ENCODE data around the gene OXCT2.
"Not testable (repeated sequence)": the region's sequence is repeated elsewhere in the genome, so short reads cannot be mapped to it uniquely, and the experiment has no call there.

OXCT2 gene

GRCh38 chr1:39779137-39779536 lies 8.0 kb upstream of the OXCT2 start:
- no peaks in the 10 kb centered on the region for H3K36me3 Mint-ChIP-seq (ENCODE audit: low read depth)
- no peak for DNase-seq
- H3K27me3 Mint-ChIP-seq (ENCODE audit: low read depth, poor library complexity), result peaks cover 56% of the 10 kb centered on the region
- H3K27ac Mint-ChIP-seq, result no peak overlapping the region
- H3K4me1 Mint-ChIP-seq, result peaks cover 14% of the 10 kb centered on the region
- H3K9me3 Mint-ChIP-seq, result no peaks in the 10 kb centered on the region
- no peak for TF ChIP-seq CTCF (IDR thresholded peaks at IDR 0.05)
- H3K4me3 Mint-ChIP-seq, result no peak overlapping the region

- DNase-seq; H3K4me3 Mint-ChIP-seq; H3K27ac Mint-ChIP-seq; H3K9me3 Mint-ChIP-seq; H3K36me3 Mint-ChIP-seq (ENCODE audit: low read depth): not testable (repeated sequence)
- Mint-ChIP-seq H3K4me1 (peaks cover 14% of the 10 kb centered on the region), H3K27me3 (ENCODE audit: low read depth, poor library complexity) (peaks cover 50% of the 10 kb centered on the region)
Measured at GRCh38 chr1:39778463-39779099, 7.4 kb upstream of the OXCT2 start.

DNA sequence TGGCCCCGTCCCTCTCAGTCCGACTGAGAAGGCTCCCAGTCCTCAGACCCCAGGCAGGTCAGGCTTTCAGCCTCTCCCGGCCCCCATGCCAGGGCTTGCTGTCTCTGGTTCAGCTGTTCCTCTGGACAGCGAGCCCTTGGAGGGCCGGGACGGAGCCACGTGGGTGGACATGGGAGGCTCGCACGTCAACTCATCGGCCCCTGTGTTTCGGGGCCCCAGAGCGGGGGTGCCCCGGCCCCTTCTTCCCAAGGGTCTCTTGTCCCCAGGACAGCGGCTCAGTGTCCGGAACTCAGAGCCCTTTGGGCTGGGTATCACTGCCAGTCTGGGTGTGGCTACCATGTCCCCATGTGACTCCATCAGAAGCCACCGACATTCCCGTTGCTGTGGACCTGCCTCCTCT lies 6.7 kb upstream of the OXCT2 start:
- not testable (repeated sequence) for H3K9me3 Mint-ChIP-seq; DNase-seq; H3K27ac Mint-ChIP-seq; H3K36me3 Mint-ChIP-seq (ENCODE audit: low read depth); H3K4me3 Mint-ChIP-seq
- Mint-ChIP-seq H3K27me3 (ENCODE audit: low read depth, poor library complexity) (peaks cover 43% of the 10 kb centered on the region), H3K4me1 (peaks cover 14% of the 10 kb centered on the region)

DNA sequence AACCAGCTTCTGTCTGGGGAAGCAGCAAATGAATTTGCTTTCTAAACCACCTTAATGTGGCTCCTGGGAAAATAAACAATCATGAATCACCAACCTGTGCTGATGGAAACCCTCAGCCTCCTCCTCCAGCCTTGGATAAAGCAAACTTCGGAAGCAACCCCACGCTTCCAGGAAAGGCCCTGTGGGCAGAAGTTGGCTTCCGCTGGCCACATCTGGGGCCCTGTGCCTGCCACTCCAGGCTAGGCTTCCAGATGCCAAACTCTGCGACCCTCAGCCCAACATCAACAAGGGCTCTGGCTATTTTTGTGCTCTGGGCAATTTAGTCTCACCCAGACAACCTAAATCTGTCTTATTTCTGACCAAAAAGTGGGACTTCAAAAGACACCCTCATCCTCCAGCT lies 6.2 kb upstream of the OXCT2 start:
- DNase-seq, result no peak
- Mint-ChIP-seq H3K4me1 (peaks cover 14% of the 10 kb centered on the region), H3K27me3 (ENCODE audit: low read depth, poor library complexity) (peaks cover 37% of the 10 kb centered on the region)

GRCh38 chr1:39776886-39777285 lies 5.7 kb upstream of the OXCT2 start:
- H3K4me1 Mint-ChIP-seq, result peaks cover 14% of the 10 kb centered on the region
- peaks cover 34% of the 10 kb centered on the region for H3K27me3 Mint-ChIP-seq (ENCODE audit: low read depth, poor library complexity)
- no peak for TF ChIP-seq CTCF (IDR thresholded peaks at IDR 0.05)
- no peaks in the 10 kb centered on the region for H3K9me3 Mint-ChIP-seq
- no peak overlapping the region for H3K27ac Mint-ChIP-seq
- no peak overlapping the region for H3K4me3 Mint-ChIP-seq
- no peaks in the 10 kb centered on the region for H3K36me3 Mint-ChIP-seq (ENCODE audit: low read depth)
- no peak for DNase-seq

More for the DNA sequence above, 6.2 kb upstream of the OXCT2 start:
- Mint-ChIP-seq H3K4me3 (no peak overlapping the region), H3K36me3 (ENCODE audit: low read depth) (no peaks in the 10 kb centered on the region), H3K27ac (no peak overlapping the region), H3K9me3 (no peaks in the 10 kb centered on the region)
- TF ChIP-seq CTCF (IDR thresholded peaks at IDR 0.05), result no peak

GRCh38 chr1:39776400-39776713 lies 5.2 kb upstream of the OXCT2 start:
- DNase-seq, result no peak
- TF ChIP-seq CTCF (IDR thresholded peaks at IDR 0.05), result no peak
- H3K36me3 Mint-ChIP-seq (ENCODE audit: low read depth), result no peaks in the 10 kb centered on the region
- H3K4me3 Mint-ChIP-seq, result no peak overlapping the region
- no peaks in the 10 kb centered on the region for H3K9me3 Mint-ChIP-seq
- no peak overlapping the region for H3K27ac Mint-ChIP-seq
- peaks cover 14% of the 10 kb centered on the region for H3K4me1 Mint-ChIP-seq
- H3K27me3 Mint-ChIP-seq (ENCODE audit: low read depth, poor library complexity), result peaks cover 29% of the 10 kb centered on the region

DNA sequence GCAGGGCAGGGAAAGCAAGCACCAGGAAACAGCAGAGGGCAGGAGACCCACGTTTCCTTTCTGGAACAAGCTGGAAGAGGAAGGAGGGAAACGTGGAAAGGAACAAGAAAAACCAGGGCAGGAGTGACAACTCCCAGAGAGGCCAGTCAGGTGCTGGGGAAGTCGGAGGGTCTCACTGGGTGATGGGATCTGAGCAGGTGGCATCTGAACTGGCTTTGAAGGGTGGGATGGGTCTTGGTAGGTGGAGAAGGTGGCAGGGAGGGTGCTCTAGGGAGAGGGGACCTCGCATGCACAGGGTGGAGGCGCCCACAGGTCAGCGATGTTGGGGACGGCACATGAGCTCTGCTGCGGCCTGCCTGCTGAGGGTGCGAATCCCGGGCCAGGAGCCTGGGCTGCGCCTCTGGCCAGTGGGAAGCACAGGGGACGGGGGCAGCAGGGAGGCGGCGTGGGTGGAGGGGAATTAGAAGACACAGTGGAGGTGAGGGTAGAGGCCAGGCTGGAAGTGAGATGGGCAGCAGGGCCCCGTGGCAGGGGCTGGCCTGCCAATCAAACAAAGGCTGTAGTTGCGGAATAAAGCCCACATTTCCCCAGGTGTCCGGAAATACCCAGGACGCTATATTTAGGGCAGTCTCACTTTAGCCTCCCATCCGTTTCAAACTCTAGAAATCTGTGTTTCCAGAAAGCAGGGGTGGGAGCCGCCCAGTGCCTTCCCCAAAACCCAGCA lies 4.7 kb upstream of the OXCT2 start:
- Mint-ChIP-seq H3K27me3 (ENCODE audit: low read depth, poor library complexity) (peaks cover 26% of the 10 kb centered on the region), H3K4me1 (peaks cover 14% of the 10 kb centered on the region)
- H3K36me3 Mint-ChIP-seq (ENCODE audit: low read depth); H3K27ac Mint-ChIP-seq; H3K4me3 Mint-ChIP-seq; H3K9me3 Mint-ChIP-seq; DNase-seq: not testable (repeated sequence)

DNA sequence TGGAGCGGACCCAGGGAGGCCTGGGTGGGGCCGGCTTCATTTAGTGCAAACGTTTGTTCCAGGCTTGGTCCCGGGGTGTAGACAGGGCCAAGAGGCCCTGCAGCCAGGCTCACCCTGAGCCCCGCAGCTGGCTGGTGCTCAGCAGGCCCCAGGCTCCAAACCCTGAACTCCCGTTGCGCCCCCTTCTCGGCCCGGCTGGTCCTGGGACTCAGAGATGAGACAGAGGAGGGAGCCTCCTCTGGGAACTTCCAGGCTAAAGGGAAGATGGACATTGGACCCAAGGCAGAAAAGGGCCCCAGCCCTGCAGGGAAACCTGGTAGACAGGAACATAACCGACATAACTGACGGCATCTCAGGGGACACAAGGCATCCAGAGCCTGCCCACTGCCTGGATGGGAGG lies 4.0 kb upstream of the OXCT2 start:
- DNase-seq; H3K9me3 Mint-ChIP-seq; H3K4me3 Mint-ChIP-seq; H3K36me3 Mint-ChIP-seq (ENCODE audit: low read depth); H3K27ac Mint-ChIP-seq: not testable (repeated sequence)
- Mint-ChIP-seq H3K27me3 (ENCODE audit: low read depth, poor library complexity) (peaks cover 23% of the 10 kb centered on the region), H3K4me1 (peaks cover 18% of the 10 kb centered on the region)

GRCh38 chr1:39773369-39773979 lies 2.3 kb upstream of the OXCT2 start:
- H3K4me3 Mint-ChIP-seq; H3K9me3 Mint-ChIP-seq; H3K27ac Mint-ChIP-seq; H3K36me3 Mint-ChIP-seq (ENCODE audit: low read depth); DNase-seq: not testable (repeated sequence)
- peaks cover 26% of the 10 kb centered on the region for H3K27me3 Mint-ChIP-seq (ENCODE audit: low read depth, poor library complexity)
- peaks cover 19% of the 10 kb centered on the region for H3K4me1 Mint-ChIP-seq

Measured in nephron progenitor cell (in vitro differentiated cells).